H9 (cell line): Measurements from ENCODE around the gene NR2F2. TPM values are rescaled to one million over a fixed set of nuclear protein-coding genes. Genes with fewer than 3 reads are reported as not detected.

Experiments
- DNase-seq: peaks from one replicate; pipeline ENCODE4 v3.0.0-alpha.2; 2017
- H2AFZ ChIP-seq: one replicate; pipeline ENCODE4 v1.6.1; 2013; ENCODE audit warnings: mild to moderate bottlenecking, low read length, control low read depth, moderate library complexity
- H2AK5ac ChIP-seq: 2 replicates; pipeline ENCODE4 v1.6.1; 2013; ENCODE audit warnings: low read length, control low read depth, mixed read lengths; ENCODE audit not compliant: insufficient read length
- H2BK120ac ChIP-seq: one replicate; pipeline ENCODE4 v1.6.1; 2013; ENCODE audit warnings: low read depth, mild to moderate bottlenecking, low read length, control low read depth, inconsistent platforms; ENCODE audit not compliant: poor library complexity, severe bottlenecking
- H2BK12ac ChIP-seq: 2 replicates; pipeline ENCODE4 v1.6.1; 2013; ENCODE audit warnings: low read length, control low read depth, mixed read lengths, low read depth; ENCODE audit not compliant: insufficient read length
- H2BK15ac ChIP-seq: 2 replicates; pipeline ENCODE4 v1.6.1; 2013; ENCODE audit warnings: low read depth, low read length, control low read depth
- H2BK20ac ChIP-seq: one replicate; pipeline ENCODE4 v1.6.1; 2013; ENCODE audit warnings: low read depth, mild to moderate bottlenecking, low read length, control low read depth, inconsistent platforms; ENCODE audit not compliant: poor library complexity, severe bottlenecking
- H2BK5ac ChIP-seq: 2 replicates; pipeline ENCODE4 v1.6.1; 2013; ENCODE audit warnings: low read length, control low read depth, mixed read lengths; ENCODE audit not compliant: insufficient read length
- H3K14ac ChIP-seq: 2 replicates; pipeline ENCODE4 v1.6.1; 2013; ENCODE audit warnings: low read length, control low read depth; ENCODE audit not compliant: insufficient read depth
- H3K18ac ChIP-seq: 2 replicates; pipeline ENCODE4 v1.6.1; 2013; ENCODE audit warnings: low read depth, mild to moderate bottlenecking, mixed read lengths, low read length, control low read depth; ENCODE audit not compliant: insufficient read length
- H3K23ac ChIP-seq: 2 replicates; pipeline ENCODE4 v1.6.1; 2013; ENCODE audit warnings: low read length, control low read depth, mixed read lengths, low read depth; ENCODE audit not compliant: insufficient read length
- H3K23me2 ChIP-seq: 2 replicates; pipeline ENCODE4 v1.6.1; 2013; ENCODE audit warnings: low read depth, mild to moderate bottlenecking, mixed read lengths, low read length, control low read depth; ENCODE audit not compliant: insufficient read length, poor library complexity, severe bottlenecking
- H3K27ac ChIP-seq: 2 replicates; pipeline ENCODE4 v1.5.1; 2013; ENCODE audit warnings: low read length, control low read depth, mixed read lengths, low read depth; ENCODE audit not compliant: insufficient read length
- H3K27me3 ChIP-seq: 2 replicates; pipeline ENCODE4 v1.6.1; 2013; ENCODE audit warnings: low read length, control low read depth, inconsistent platforms; ENCODE audit not compliant: insufficient read depth
- H3K4ac ChIP-seq: 2 replicates; pipeline ENCODE4 v1.6.1; 2013; ENCODE audit warnings: low read depth, mild to moderate bottlenecking, control low read depth, inconsistent platforms, low read length, moderate library complexity
- H3K4me1 ChIP-seq: 2 replicates; pipeline ENCODE4 v1.6.1; 2013; ENCODE audit warnings: low read length, control low read depth, inconsistent platforms; ENCODE audit not compliant: insufficient read depth
- H3K4me2 ChIP-seq: 2 replicates; pipeline ENCODE4 v1.6.1; 2013; ENCODE audit warnings: low read length, control low read depth, mixed read lengths; ENCODE audit not compliant: insufficient read length, insufficient read depth
- H3K56ac ChIP-seq: 2 replicates; pipeline ENCODE4 v1.6.1; 2013; ENCODE audit warnings: low read depth, mild to moderate bottlenecking, mixed read lengths, low read length, control low read depth; ENCODE audit not compliant: insufficient read length
- H3K79me1 ChIP-seq: 2 replicates; pipeline ENCODE4 v1.6.1; 2013; ENCODE audit warnings: low read depth, mild to moderate bottlenecking, moderate library complexity, low read length, control low read depth, inconsistent platforms; ENCODE audit not compliant: insufficient read depth, poor library complexity, severe bottlenecking
- H3K79me2 ChIP-seq: 2 replicates; pipeline ENCODE4 v1.6.1; 2013; ENCODE audit warnings: low read length, control low read depth, inconsistent platforms; ENCODE audit not compliant: insufficient read depth
- H3K9ac ChIP-seq: 2 replicates; pipeline ENCODE4 v1.6.1; 2013; ENCODE audit warnings: low read length, control low read depth, mixed read lengths; ENCODE audit not compliant: insufficient read length; ENCODE audit errors: extremely low read depth
- H3K9me3 ChIP-seq: one replicate; pipeline ENCODE4 v1.6.1; 2013; ENCODE audit warnings: low read depth, low read length, inconsistent platforms; ENCODE audit not compliant: control insufficient read depth
- H3T11ph ChIP-seq: one replicate; pipeline ENCODE4 v1.6.1; 2013; ENCODE audit warnings: mild to moderate bottlenecking, low read length, control low read depth, inconsistent platforms
- H4K20me1 ChIP-seq: one replicate; pipeline ENCODE4 v1.6.1; 2013; ENCODE audit not compliant: control insufficient read depth, insufficient read length, insufficient read depth
- H4K5ac ChIP-seq: 2 replicates; pipeline ENCODE4 v1.6.1; 2013; ENCODE audit warnings: low read depth, mild to moderate bottlenecking, mixed read lengths, low read length, control low read depth; ENCODE audit not compliant: insufficient read length
- H4K8ac ChIP-seq: replicated peaks from 2 replicates; pipeline ENCODE4 v1.6.1; 2013; ENCODE audit warnings: low read length, control low read depth, mixed read lengths, low read depth; ENCODE audit not compliant: insufficient read length
- H4K91ac ChIP-seq: 2 replicates; pipeline ENCODE4 v1.6.1; 2013; ENCODE audit warnings: low read depth, mild to moderate bottlenecking, moderate library complexity, mixed read lengths, low read length, control low read depth; ENCODE audit not compliant: insufficient read length
- H3K27ac Mint-ChIP-seq, 3 experiments: 2 replicates in 2 of 3; 3 replicates in 1 of 3; pipeline ENCODE4 v1.8.0; 2020 to 2021; ENCODE audit warnings: mixed read lengths in 3 of 3, mild to moderate bottlenecking in 1 of 3, moderate library complexity in 1 of 3
- H3K27me3 Mint-ChIP-seq: 2 replicates; pipeline ENCODE4 v1.8.0; 2021; ENCODE audit warnings: low read depth, mild to moderate bottlenecking, moderate library complexity, mixed read lengths
- H3K36me3 Mint-ChIP-seq, 3 experiments: 2 replicates in 2 of 3; 3 replicates in 1 of 3; pipeline ENCODE4 v1.8.0; 2020 to 2021; ENCODE audit warnings: low read depth in 3 of 3, mixed read lengths in 3 of 3; ENCODE audit not compliant: insufficient read depth in 1 of 3
- H3K4me1 Mint-ChIP-seq, 2 experiments: 2 replicates each; pipeline ENCODE4 v1.8.0; 2020; ENCODE audit warnings: mixed read lengths in 2 of 2
- H3K4me3 Mint-ChIP-seq, 2 experiments: 2 replicates in 1 of 2; 3 replicates in 1 of 2; pipeline ENCODE4 v1.8.0; 2020 to 2021; ENCODE audit warnings: mild to moderate bottlenecking in 2 of 2, mixed read lengths in 2 of 2, moderate library complexity in 1 of 2
- H3K9me3 Mint-ChIP-seq, 2 experiments: 2 replicates in 1 of 2; 3 replicates in 1 of 2; pipeline ENCODE4 v1.8.0; 2020; ENCODE audit warnings: mild to moderate bottlenecking in 2 of 2, mixed read lengths in 2 of 2, moderate library complexity in 1 of 2
- CTCF ChIP-seq: fragments of 200-600 bp; sonication (generic); conservative IDR thresholded peaks from 3 replicates; pipeline ENCODE4 v1.8.0; 2021; ENCODE audit warnings: antibody characterized with exemption, mild to moderate bottlenecking
- total RNA-seq: library from RNA; stranded (reverse); gene quantifications from 2 replicates; pipeline ENCODE4 v1.2.1, GENCODE V29; 2021

The NR2F2 gene
- total RNA-seq, 1 experiment from 2014 or later: 0.24 TPM

GRCh38 chr15:96314518-96314917, 16.0 kb upstream of the NR2F2 start:
- Mint-ChIP-seq H3K4me1 (peaks cover 9 to 20% of the 10 kb centered on the region in 2 experiments), H3K9me3 (peaks cover 0 to 3% of the 10 kb centered on the region in 2 experiments; a peak in 1 of 5 replicates), H3K36me3 (no peaks in the 10 kb centered on the region), H3K4me3 (no peak overlapping the region), H3K27ac (no peak overlapping the region), H3K27me3 (peaks cover 79% of the 10 kb centered on the region)
- no peaks in the 10 kb centered on the region for H3K79me1 ChIP-seq
- H3K27ac ChIP-seq: no peak overlapping the region
- H3T11ph ChIP-seq: no peak overlapping the region
- TF ChIP-seq CTCF: no peak
- no peak overlapping the region for H3K18ac ChIP-seq
- no peaks in the 10 kb centered on the region for H3K9me3 ChIP-seq
- no peak overlapping the region for H2BK20ac ChIP-seq
- no peak overlapping the region for H2BK15ac ChIP-seq
- H3K27me3 ChIP-seq: no peaks in the 10 kb centered on the region; the same call in 1 of the 2 replicates
- no peak for DNase-seq
- no peaks in the 10 kb centered on the region for H4K20me1 ChIP-seq
- H3K23me2 ChIP-seq: no peaks in the 10 kb centered on the region
- no peak overlapping the region for H3K56ac ChIP-seq
- H3K9ac ChIP-seq: no peak overlapping the region
- no peak overlapping the region for H3K4ac ChIP-seq
- H4K91ac ChIP-seq: no peak overlapping the region
- no peak overlapping the region for H4K5ac ChIP-seq
- H2BK5ac ChIP-seq: no peak overlapping the region
- no peak overlapping the region for H3K4me2 ChIP-seq
- H3K23ac ChIP-seq: no peak overlapping the region
- H2AFZ ChIP-seq: no peak overlapping the region
- no peak overlapping the region for H3K14ac ChIP-seq
- no peak overlapping the region for H2BK120ac ChIP-seq
- no peak overlapping the region for H2AK5ac ChIP-seq
- H3K79me2 ChIP-seq: no peaks in the 10 kb centered on the region
- H2BK12ac ChIP-seq: no peak overlapping the region
- H4K8ac ChIP-seq: no peak overlapping the region
- no peaks in the 10 kb centered on the region; the same call in 1 of the 2 replicates for H3K4me1 ChIP-seq
